Measurements from ENCODE around the gene PKNOX2. TPM values are rescaled to one million over a fixed set of nuclear protein-coding genes. Genes with fewer than 3 reads are reported as not detected.

PKNOX2 gene
- total RNA-seq, 3 donors from 2014 or later (not counting 1 experiment from before 2014, with no cell fraction given): not detected

DNA sequence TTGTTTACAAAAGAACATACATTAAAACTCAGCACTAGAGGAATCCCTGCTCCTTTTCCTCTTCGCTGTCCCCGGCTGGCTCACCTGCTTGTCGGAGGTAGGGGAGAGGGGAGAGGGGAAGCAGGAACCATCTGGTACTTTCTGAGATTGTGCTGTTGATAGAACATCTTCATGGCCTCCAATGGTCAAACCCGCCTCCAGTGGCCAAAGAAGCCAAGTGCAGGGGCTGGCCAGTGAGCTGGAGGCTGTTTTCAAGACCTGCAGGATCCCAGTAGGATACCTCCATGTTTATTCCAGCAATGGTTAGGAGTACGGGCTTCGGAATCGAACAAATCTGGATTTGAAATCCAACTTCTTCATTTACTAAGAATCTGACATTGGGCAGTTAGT, 92.6 kb downstream of the PKNOX2 start:
- Histone ChIP-seq H3K9me3 (ENCODE audit: control insufficient read depth, insufficient read depth, low read length) (no peaks in the 10 kb centered on the region), H3K4me1 (ENCODE audit: control insufficient read depth, insufficient read depth, low read length) (no peaks in the 10 kb centered on the region), H3K4me3 (ENCODE audit: low read length) (no peak overlapping the region), H3K27ac (ENCODE audit: low read length) (no peak overlapping the region), H3K27me3 (ENCODE audit: control insufficient read depth, insufficient read depth, low read length) (no peaks in the 10 kb centered on the region), H3K36me3 (ENCODE audit: control insufficient read depth, insufficient read depth, low read length) (no peaks in the 10 kb centered on the region)
- Mint-ChIP-seq H3K36me3 (no peaks in the 10 kb centered on the region), H3K4me3 (no peak overlapping the region), H3K9me3 (no peaks in the 10 kb centered on the region), H3K27ac (no peak overlapping the region), H3K4me1 (no peaks in the 10 kb centered on the region), H3K27me3 (ENCODE audit: low read depth in 2 of 2) (peaks cover 8 to 14% of the 10 kb centered on the region in 2 donors)
- DNase-seq: no peak
- no peak for TF ChIP-seq CTCF (IDR thresholded peaks at IDR 0.05)
- ATAC-seq: no peak
- WGBS (ENCODE audit: insufficient coverage): 86% methylated on average over 7 of the region's 7 CpGs
- intact Hi-C loops (cut with micrococcal nuclease): no loop called here

DNA sequence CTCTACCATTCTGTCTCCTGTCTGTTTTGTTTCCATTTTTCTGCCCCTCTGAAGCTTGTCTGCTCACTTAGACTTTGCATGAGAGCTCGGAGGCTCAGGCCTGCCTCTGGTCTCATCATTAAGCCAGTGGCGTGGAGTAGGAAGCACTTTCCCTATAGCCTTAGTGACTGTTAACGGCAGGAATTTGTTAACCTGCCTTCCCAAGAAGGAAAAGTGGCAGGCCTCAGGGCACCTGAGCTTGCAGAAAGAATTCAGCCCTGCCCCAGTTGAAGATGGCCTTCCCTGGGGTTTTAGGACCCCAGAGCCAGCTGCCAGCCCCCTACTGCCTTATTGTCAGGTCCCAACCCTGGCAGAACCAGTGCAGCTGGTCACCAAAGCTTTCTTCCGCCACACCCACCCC, 93.2 kb downstream of the PKNOX2 start:
- no peak for TF ChIP-seq CTCF (IDR thresholded peaks at IDR 0.05)
- no peak overlapping the region for H3K4me3 ChIP-seq (ENCODE audit: low read length)
- peaks cover 14 to 15% of the 10 kb centered on the region in 2 donors for H3K27me3 Mint-ChIP-seq (ENCODE audit: low read depth in 2 of 2)
- intact Hi-C loops (cut with micrococcal nuclease): no loop called here
- H3K36me3 Mint-ChIP-seq: no peaks in the 10 kb centered on the region
- H3K27ac ChIP-seq (ENCODE audit: low read length): no peak overlapping the region
- DNase-seq (no peak), ATAC-seq (no peak)
- H3K4me1 ChIP-seq (ENCODE audit: control insufficient read depth, insufficient read depth, low read length): no peaks in the 10 kb centered on the region
- no peak overlapping the region for H3K4me3 Mint-ChIP-seq
- H3K9me3 Mint-ChIP-seq: no peaks in the 10 kb centered on the region
- no peaks in the 10 kb centered on the region for H3K36me3 ChIP-seq (ENCODE audit: control insufficient read depth, insufficient read depth, low read length)
- WGBS (ENCODE audit: insufficient coverage): 84% methylated on average over 4 of the region's 4 CpGs
- peaks cover 0 to 3% of the 10 kb centered on the region in 2 donors for H3K4me1 Mint-ChIP-seq
- no peaks in the 10 kb centered on the region for H3K9me3 ChIP-seq (ENCODE audit: control insufficient read depth, insufficient read depth, low read length)
- H3K27me3 ChIP-seq (ENCODE audit: control insufficient read depth, insufficient read depth, low read length): peaks cover 2% of the 10 kb centered on the region
- H3K27ac Mint-ChIP-seq: no peak overlapping the region

GRCh38 chr11:125258291-125259032, 93.9 kb downstream of the PKNOX2 start:
- H3K4me1 ChIP-seq (ENCODE audit: control insufficient read depth, insufficient read depth, low read length): no peaks in the 10 kb centered on the region
- Mint-ChIP-seq H3K9me3 (no peaks in the 10 kb centered on the region), H3K36me3 (no peaks in the 10 kb centered on the region), H3K4me3 (no peak overlapping the region), H3K27me3 (ENCODE audit: low read depth in 2 of 2) (peaks cover 17 to 21% of the 10 kb centered on the region in 2 donors), H3K27ac (no peak overlapping the region), H3K4me1 (peaks cover 0 to 5% of the 10 kb centered on the region in 2 donors)
- TF ChIP-seq CTCF (IDR thresholded peaks at IDR 0.05): no peak
- H3K36me3 ChIP-seq (ENCODE audit: control insufficient read depth, insufficient read depth, low read length): no peaks in the 10 kb centered on the region
- no peak overlapping the region for H3K27ac ChIP-seq (ENCODE audit: low read length)
- ATAC-seq: no peak
- H3K27me3 ChIP-seq (ENCODE audit: control insufficient read depth, insufficient read depth, low read length): peaks cover 10% of the 10 kb centered on the region
- no peak overlapping the region for H3K4me3 ChIP-seq (ENCODE audit: low read length)
- intact Hi-C loops (cut with micrococcal nuclease): no loop called here
- WGBS (ENCODE audit: insufficient coverage): 83% methylated on average over 7 of the region's 8 CpGs
- DNase-seq: no peak
- no peaks in the 10 kb centered on the region for H3K9me3 ChIP-seq (ENCODE audit: control insufficient read depth, insufficient read depth, low read length)

GRCh38 chr11:125261588-125261987, 97.0 kb downstream of the PKNOX2 start:
- no peak for TF ChIP-seq CTCF (IDR thresholded peaks at IDR 0.05)
- Mint-ChIP-seq H3K27ac (no peak overlapping the region), H3K9me3 (no peaks in the 10 kb centered on the region), H3K27me3 (ENCODE audit: low read depth in 2 of 2) (peaks cover 19 to 25% of the 10 kb centered on the region in 2 donors), H3K4me1 (peaks cover 0 to 5% of the 10 kb centered on the region in 2 donors), H3K4me3 (no peak overlapping the region), H3K36me3 (no peaks in the 10 kb centered on the region)
- no peaks in the 10 kb centered on the region for H3K9me3 ChIP-seq (ENCODE audit: control insufficient read depth, insufficient read depth, low read length)
- peaks cover 13% of the 10 kb centered on the region for H3K27me3 ChIP-seq (ENCODE audit: control insufficient read depth, insufficient read depth, low read length)
- no peaks in the 10 kb centered on the region for H3K36me3 ChIP-seq (ENCODE audit: control insufficient read depth, insufficient read depth, low read length)
- no peak for DNase-seq
- intact Hi-C loops (cut with micrococcal nuclease): no loop called here
- no peak for ATAC-seq
- 94% methylated on average over 4 of the region's 4 CpGs for WGBS (ENCODE audit: insufficient coverage)
- no peak overlapping the region for H3K4me3 ChIP-seq (ENCODE audit: low read length)
- no peaks in the 10 kb centered on the region for H3K4me1 ChIP-seq (ENCODE audit: control insufficient read depth, insufficient read depth, low read length)
- no peak overlapping the region for H3K27ac ChIP-seq (ENCODE audit: low read length)

Measured in natural killer cell (primary cell).